ENCODE results near the gene FBXL17. TPM values are rescaled to one million over a fixed set of nuclear protein-coding genes. Genes with fewer than 3 reads are reported as not detected.

Gene FBXL17
- total and polyA plus RNA-seq, 2 of the 4 experiments (the other 2 are of a cell fraction), result 3.9 to 8.1 TPM

- Histone ChIP-seq H3K4ac (ENCODE audit: low read depth, low read length) (no peak overlapping the region), H3K4me3 (ENCODE audit: insufficient read depth, low read depth, low read length) (no peak overlapping the region), H3K9ac (ENCODE audit: low read depth, low read length) (no peak overlapping the region), H3K9me1 (ENCODE audit: insufficient read depth, low read length) (no peaks in the 10 kb centered on the region), H4K8ac (ENCODE audit: low read depth in 2 of 2, low read length in 2 of 2) (no peak overlapping the region), H2AFZ (replicated peaks; ENCODE audit: low read length, poor library complexity) (no peak overlapping the region), H3K4me2 (ENCODE audit: low read depth, low read length) (no peak overlapping the region), H4K20me1 (ENCODE audit: insufficient read depth, low read length) (no peaks in the 10 kb centered on the region), H2AK5ac (ENCODE audit: low read depth, low read length) (no peak overlapping the region), H3K9me3 (ENCODE audit: control insufficient read depth, insufficient read depth, low read length) (no peaks in the 10 kb centered on the region; the same call in 1 of the 2 replicates), H3K14ac (replicated peaks; ENCODE audit: low read depth, low read length) (no peak overlapping the region), H3K27me3 (ENCODE audit: control insufficient read depth, insufficient read depth, low read length) (no peaks in the 10 kb centered on the region), H2BK15ac (ENCODE audit: low read depth, low read length) (no peak overlapping the region), H3K36me3 (ENCODE audit: control insufficient read depth, insufficient read depth, low read length) (no peaks in the 10 kb centered on the region), H3K4me1 (ENCODE audit: control insufficient read depth, insufficient read depth, low read length) (no peaks in the 10 kb centered on the region), H3K18ac (ENCODE audit: low read depth, low read length) (no peak overlapping the region), H2BK20ac (ENCODE audit: low read depth, low read length) (no peak overlapping the region), H3K56ac (ENCODE audit: extremely low read depth, insufficient read depth, low read length) (no peak overlapping the region), H3K79me1 (ENCODE audit: low read depth in 1 of 2, low read length in 2 of 2) (no peaks in the 10 kb centered on the region), H4K5ac (ENCODE audit: low read depth, low read length) (no peak overlapping the region), H2AK9ac (replicated peaks; ENCODE audit: low read depth, low read length, poor library complexity) (no peak overlapping the region), H4K91ac (ENCODE audit: insufficient read depth, low read depth, low read length) (no peak overlapping the region), H3K27ac (ENCODE audit: insufficient read depth, low read length) (no peak overlapping the region), H2BK5ac (ENCODE audit: low read depth, low read length, poor library complexity, severe bottlenecking) (no peak overlapping the region), H3K23ac (ENCODE audit: low read depth, low read length) (no peak overlapping the region), H2BK120ac (ENCODE audit: low read depth, low read length) (no peak overlapping the region; the same call in 1 of the 2 replicates)
- BruUV-seq (replicated peaks), result no TSS peak
- ATAC-seq (ENCODE audit: low read depth) (no peak), DNase-seq (no peak)
- no CpG with 5 or more reads among the region's 10 CpGs for WGBS, 2 experiments (ENCODE audit: extremely low coverage in 2 of 2, insufficient read length in 1 of 2)
- dilution Hi-C loops (cut with HindIII; ENCODE audit: low sequenced_read_pairs, unreplicated experiment), result no loop called here
- ChIA-PET CTCF (interaction anchor here (0.7 to 0.8 kb wide), 2 partner anchors 17 to 21 kb away, joined by 3 to 4 read pairs; no protein-coding TSS in a partner anchor), POLR2A (ENCODE audit: unreplicated experiment) (no interaction called here)
- in situ Hi-C loops (cut with MboI; ENCODE audit: low sequenced_read_pairs), result no loop called here
- TF ChIP-seq MAZ (IDR thresholded peaks at IDR 0.05; ENCODE audit: borderline replicate concordance, low read depth, low read length), result no peak
- TF ChIP-seq, protein P1, sequence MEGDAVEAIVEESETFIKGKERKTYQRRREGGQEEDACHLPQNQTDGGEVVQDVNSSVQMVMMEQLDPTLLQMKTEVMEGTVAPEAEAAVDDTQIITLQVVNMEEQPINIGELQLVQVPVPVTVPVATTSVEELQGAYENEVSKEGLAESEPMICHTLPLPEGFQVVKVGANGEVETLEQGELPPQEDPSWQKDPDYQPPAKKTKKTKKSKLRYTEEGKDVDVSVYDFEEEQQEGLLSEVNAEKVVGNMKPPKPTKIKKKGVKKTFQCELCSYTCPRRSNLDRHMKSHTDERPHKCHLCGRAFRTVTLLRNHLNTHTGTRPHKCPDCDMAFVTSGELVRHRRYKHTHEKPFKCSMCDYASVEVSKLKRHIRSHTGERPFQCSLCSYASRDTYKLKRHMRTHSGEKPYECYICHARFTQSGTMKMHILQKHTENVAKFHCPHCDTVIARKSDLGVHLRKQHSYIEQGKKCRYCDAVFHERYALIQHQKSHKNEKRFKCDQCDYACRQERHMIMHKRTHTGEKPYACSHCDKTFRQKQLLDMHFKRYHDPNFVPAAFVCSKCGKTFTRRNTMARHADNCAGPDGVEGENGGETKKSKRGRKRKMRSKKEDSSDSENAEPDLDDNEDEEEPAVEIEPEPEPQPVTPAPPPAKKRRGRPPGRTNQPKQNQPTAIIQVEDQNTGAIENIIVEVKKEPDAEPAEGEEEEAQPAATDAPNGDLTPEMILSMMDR (conservative IDR thresholded peaks at IDR 0.05; ENCODE audit: low read depth, low read length), result no peak
- TF ChIP-seq, protein P2, sequence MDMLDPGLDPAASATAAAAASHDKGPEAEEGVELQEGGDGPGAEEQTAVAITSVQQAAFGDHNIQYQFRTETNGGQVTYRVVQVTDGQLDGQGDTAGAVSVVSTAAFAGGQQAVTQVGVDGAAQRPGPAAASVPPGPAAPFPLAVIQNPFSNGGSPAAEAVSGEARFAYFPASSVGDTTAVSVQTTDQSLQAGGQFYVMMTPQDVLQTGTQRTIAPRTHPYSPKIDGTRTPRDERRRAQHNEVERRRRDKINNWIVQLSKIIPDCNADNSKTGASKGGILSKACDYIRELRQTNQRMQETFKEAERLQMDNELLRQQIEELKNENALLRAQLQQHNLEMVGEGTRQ (IDR thresholded peaks at IDR 0.05; ENCODE audit: low read depth, low read length), result no peak
- no peak for TF ChIP-seq RFX5 (IDR thresholded peaks at IDR 0.05; ENCODE audit: low read depth, low read length)
- TF ChIP-seq CEBPB (IDR thresholded peaks at IDR 0.05; ENCODE audit: low read depth, low read length), result no peak
- TF ChIP-seq MAFK (IDR thresholded peaks at IDR 0.05; ENCODE audit: low read depth, low read length), result no peak
- no peak for TF ChIP-seq RAD21 (IDR thresholded peaks at IDR 0.05; ENCODE audit: low read length)
- intact Hi-C loops (cut with micrococcal nuclease), result no loop called here
Measured at GRCh38 chr5:108238936-108239887, 142.7 kb downstream of the FBXL17 start.

All from IMR-90 (cell line).